SKM-1 (cell line): ENCODE measurements around the gene CENPC.

Experiments
- DNase-seq: peaks from one replicate; lab custom pipeline; 2025; ENCODE audit not compliant: unreplicated experiment; lab: John Stamatoyannopoulos, UW

CENPC gene, protein sequence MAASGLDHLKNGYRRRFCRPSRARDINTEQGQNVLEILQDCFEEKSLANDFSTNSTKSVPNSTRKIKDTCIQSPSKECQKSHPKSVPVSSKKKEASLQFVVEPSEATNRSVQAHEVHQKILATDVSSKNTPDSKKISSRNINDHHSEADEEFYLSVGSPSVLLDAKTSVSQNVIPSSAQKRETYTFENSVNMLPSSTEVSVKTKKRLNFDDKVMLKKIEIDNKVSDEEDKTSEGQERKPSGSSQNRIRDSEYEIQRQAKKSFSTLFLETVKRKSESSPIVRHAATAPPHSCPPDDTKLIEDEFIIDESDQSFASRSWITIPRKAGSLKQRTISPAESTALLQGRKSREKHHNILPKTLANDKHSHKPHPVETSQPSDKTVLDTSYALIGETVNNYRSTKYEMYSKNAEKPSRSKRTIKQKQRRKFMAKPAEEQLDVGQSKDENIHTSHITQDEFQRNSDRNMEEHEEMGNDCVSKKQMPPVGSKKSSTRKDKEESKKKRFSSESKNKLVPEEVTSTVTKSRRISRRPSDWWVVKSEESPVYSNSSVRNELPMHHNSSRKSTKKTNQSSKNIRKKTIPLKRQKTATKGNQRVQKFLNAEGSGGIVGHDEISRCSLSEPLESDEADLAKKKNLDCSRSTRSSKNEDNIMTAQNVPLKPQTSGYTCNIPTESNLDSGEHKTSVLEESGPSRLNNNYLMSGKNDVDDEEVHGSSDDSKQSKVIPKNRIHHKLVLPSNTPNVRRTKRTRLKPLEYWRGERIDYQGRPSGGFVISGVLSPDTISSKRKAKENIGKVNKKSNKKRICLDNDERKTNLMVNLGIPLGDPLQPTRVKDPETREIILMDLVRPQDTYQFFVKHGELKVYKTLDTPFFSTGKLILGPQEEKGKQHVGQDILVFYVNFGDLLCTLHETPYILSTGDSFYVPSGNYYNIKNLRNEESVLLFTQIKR

GRCh38 chr4:67545199-67546003, at the start of gene CENPC:
TSS of gene CENPC (minus strand) at chr4:67545503. CDS start at chr4:67545355, 148 bp downstream.
- DNase-seq = peak; percentile 76

DNA sequence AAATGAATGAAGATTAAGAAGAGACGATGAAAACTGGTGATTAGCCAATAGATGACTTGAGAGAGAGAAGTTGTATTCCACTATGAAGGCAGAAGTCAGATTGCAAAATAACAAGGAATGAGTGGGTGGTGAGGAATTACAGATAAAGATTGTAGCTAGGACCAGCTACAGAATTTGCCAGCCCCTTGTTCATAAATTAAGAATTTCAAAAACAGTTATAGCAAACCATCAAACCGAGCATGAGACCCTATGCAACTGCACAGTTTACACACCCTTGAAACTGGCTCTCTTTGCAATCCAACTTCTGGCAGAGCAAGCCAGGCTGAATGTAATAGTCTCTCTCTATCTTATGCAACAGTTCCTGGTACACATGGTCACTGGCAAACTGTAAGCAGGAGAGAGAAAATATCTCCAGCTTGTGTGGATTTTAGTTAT, 48.5 kb upstream of the CENPC start:
- no peak for DNase-seq

- no peak for DNase-seq
Measured at GRCh38 chr4:67587156-67587555, 41.9 kb upstream of the CENPC start.

GRCh38 chr4:67584496-67584895, 39.2 kb upstream of the CENPC start:
- no peak for DNase-seq

GRCh38 chr4:67581913-67582312, 36.6 kb upstream of the CENPC start:
- no peak for DNase-seq

DNA sequence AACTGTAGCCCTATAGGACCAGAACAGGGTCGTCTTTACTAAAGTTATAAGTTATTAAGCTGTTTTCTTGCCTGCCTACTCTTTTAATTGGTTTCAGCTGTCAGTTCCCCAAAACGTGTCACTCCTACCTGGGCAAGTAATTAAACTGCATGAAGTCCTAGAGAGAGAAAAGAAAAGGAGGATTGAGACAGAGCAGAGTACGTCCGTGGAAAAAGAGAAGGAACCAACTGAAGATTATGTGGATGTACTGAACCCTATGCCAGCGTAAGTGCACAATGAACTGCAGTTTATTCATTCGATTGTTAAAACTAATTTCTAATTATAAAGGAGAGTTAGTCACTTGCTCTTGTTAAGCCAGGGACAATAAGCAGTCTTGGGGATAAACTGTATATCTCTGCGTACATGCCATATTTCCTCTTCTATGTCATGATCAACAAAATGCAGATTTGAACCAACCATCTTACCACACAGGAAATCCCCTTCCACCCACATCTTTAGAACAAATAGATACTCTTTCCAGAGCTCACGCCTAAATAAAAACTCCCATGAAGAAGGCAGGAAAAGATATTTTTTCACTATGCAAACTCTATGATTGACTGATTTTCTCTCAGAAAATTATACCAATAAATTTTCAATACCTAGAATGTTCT, 36.0 kb upstream of the CENPC start:
- DNase-seq = no peak

- no peak for DNase-seq
Measured at GRCh38 chr4:67580577-67580976, 35.3 kb upstream of the CENPC start.

DNA sequence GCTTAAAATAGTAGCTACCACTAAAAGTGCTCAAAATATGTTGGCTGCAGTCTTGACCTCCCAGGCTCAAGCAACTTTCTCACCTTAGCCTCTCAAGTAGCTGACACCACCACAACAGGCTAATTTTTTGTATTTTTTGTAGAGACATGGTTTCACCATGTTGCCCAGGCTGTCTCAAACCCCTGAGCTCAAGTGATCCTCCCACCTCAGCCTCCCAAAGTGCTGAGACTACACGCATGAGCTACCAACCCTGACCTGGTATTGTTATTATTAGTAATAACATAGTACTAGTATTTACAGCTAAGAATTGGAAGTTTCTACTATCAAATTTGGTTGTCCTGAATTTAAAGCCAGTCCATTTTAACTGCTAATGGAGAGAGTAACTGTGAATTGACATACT, 31.2 kb upstream of the CENPC start:
- DNase-seq = no peak

DNA sequence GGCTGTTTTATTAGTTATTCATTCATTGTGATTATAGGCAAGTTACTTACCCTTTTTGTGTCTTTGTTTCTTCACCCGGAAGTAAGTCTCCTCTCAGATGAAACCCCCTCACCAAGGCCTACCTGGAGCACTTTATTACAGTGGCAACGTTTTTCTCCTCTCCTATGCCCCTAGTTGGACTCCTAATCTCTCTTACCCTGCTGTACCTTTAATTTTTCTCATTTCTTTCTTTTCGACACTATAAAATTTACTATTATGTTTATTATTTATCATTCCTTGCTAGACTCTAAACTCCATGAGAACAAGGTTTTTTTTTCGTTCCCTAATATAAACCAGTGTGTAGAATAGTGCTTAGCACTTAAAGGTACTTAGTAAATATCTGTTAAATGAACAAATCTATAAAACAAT, 30.8 kb upstream of the CENPC start:
- DNase-seq = no peak

- DNase-seq = peak; percentile 78
Measured at GRCh38 chr4:67575232-67576058, 30.1 kb upstream of the CENPC start.

- no peak for DNase-seq
Measured at GRCh38 chr4:67573193-67573592, 27.9 kb upstream of the CENPC start.

DNA sequence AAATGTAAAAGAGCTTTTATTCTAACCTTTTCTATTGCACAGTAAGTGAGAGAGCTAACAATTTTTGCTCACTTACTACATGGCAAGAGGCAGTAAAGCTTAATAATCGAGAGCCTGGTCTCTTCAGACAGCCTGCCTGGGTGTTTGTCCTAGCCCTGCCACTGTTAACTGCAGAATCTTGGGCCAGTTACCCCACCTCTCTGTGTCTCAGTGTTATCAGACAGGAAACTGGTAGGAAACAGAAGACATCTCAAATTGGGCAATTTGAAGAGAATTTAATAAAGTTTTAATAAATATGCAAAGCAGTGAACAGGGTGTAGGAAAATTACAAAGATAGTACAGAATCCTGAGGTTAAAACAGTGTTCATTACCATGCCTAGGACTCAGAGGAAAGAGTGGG, 26.7 kb upstream of the CENPC start:
- no peak for DNase-seq

GRCh38 chr4:67570537-67570936, 25.2 kb upstream of the CENPC start:
- DNase-seq = no peak

DNA sequence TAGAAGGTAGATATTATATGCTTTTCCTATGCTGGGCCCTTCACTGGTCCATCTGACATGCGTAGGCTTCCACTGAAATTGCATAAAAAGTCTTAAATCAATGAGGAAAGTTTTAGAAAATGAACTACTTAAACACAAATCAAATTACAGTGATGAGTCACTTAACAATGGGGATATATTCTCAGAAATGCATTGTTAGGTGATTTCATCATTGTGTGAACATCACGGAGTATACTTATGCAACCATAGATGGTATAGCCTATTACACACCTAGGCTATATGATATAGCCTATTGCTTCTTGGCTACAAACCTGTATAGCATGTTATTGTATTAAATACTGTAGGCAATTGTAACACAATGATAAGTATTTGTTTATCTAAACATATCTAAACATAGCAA, 23.5 kb upstream of the CENPC start:
- DNase-seq = no peak

DNA sequence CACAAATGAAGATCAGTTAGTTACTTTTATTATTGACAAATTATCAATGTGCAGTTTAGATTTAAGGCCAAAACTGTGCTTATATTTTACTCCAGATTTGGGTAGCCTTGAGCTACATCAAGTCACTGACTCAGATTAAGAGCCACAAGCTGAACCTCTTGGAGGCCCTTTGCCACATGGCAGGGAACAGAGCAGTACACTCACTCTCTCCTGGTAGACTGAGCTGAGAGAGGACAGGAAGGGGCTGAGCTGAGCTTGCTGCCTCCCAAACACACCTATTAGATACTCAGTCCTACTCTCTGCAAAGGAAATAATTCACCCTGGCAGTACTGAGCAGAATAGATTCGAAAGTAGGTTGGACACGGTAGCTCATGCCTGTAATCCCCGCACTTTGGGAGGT, 21.0 kb upstream of the CENPC start:
- no peak for DNase-seq

- no peak for DNase-seq
Measured at GRCh38 chr4:67565284-67565683, 20.0 kb upstream of the CENPC start.

GRCh38 chr4:67558493-67558892, 13.2 kb upstream of the CENPC start, which contains the start of gene STAP1:
TSS of gene STAP1 (plus strand) at chr4:67558727. CDS start at chr4:67558810, 83 bp downstream.
- peak; percentile 71 for DNase-seq

- DNase-seq = no peak
Measured at GRCh38 chr4:67556436-67556835, 11.1 kb upstream of the CENPC start.

DNA sequence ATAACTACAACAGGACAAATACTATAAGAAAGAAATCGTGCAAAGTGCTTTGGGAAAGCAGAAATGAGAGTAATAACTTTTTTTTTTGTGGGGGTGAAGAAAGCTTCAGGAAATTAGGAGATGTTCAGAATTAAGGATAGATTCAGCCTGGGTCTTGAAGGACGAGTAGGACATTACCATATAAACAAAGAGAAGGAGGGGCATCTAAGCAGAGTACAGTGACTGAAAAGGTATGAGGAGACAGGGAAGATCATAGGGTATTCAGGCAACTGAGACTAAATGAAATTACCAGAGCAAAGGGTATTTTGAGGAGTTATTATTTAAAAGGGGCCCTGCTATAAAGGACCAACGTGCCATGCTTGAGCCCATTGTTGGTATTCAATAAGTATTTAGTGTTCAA, 10.1 kb upstream of the CENPC start:
- no peak for DNase-seq

- DNase-seq = no peak
Measured at GRCh38 chr4:67554096-67554495, 8.8 kb upstream of the CENPC start.
